Adrenal gland (tissue), 12 donors: ENCODE results near the gene RFPL3. TPM values are rescaled to one million over a fixed set of nuclear protein-coding genes. Genes with fewer than 3 reads are reported as not detected.
A peak's percentile ranks its signal among the peaks of the same experiment; 100 is the strongest.

Source experiments
- DNase-seq, 7 donors: peaks; one replicate each; pipeline ENCODE4 v3.0.0-alpha.2; 2019 to 2020
- H3K27ac ChIP-seq, 5 donors: fragments of 200-600 bp; sonication (generic) in 4 of 5; 1 replicate in 3 of 5; 2 replicates in 2 of 5; pipeline versions ENCODE4 v1.5.1 to v1.8.0; 2016 to 2020; ENCODE audit warnings: mild to moderate bottlenecking in 1 of 5
- H3K27me3 ChIP-seq: fragments of 200-600 bp; 2 replicates; pipeline ENCODE4 v1.8.0; 2021
- H3K36me3 ChIP-seq, 2 donors: fragments of 200-600 bp; replicated peaks in 1 of 2; 1 replicate in 1 of 2; 2 replicates in 1 of 2; pipeline versions ENCODE4 v1.5.1 to v1.8.0; 2018 to 2022
- H3K4me1 ChIP-seq, 2 donors: fragments of 200-600 bp; replicated peaks in 1 of 2; 1 replicate in 1 of 2; 2 replicates in 1 of 2; pipeline versions ENCODE4 v1.5.1 to v1.8.0; 2018 to 2021
- H3K4me3 ChIP-seq, 4 donors: fragments of 200-600 bp; sonication (generic) in 3 of 4; one replicate each; pipeline ENCODE4 v1.5.1; 2016 to 2018
- H3K9me3 ChIP-seq, 3 donors: fragments of 200-600 bp; sonication (generic) in 1 of 3; replicated peaks in 1 of 3; 1 replicate in 2 of 3; 2 replicates in 1 of 3; pipeline versions ENCODE4 v1.5.1 to v1.8.0; 2016 to 2021
- POLR2A ChIP-seq, 2 donors: fragments of 450-650 bp; IDR thresholded peaks; one replicate each; pipeline ENCODE4 v1.6.1; 2017; ENCODE audit warnings: antibody characterized with exemption in 2 of 2, mild to moderate bottlenecking in 2 of 2, moderate library complexity in 1 of 2
- WGBS, 4 donors: extraction: QIAGEN DNeasy Blood & Tissue Kit in 2 of 4; methylation state at CpG; one replicate each; pipeline versions ENCODE4 v1.1.5 to v1.1.7; 2013 to 2017; 5-methylcytosine and 5-hydroxymethylcytosine counted together
- intact Hi-C, 2 donors: fragments of 100-400 bp; cut with DNase I; formaldehyde crosslinking; loops; one replicate each; pipeline versions ENCODE4 v1.14.1 to v1.15.0; 2022 to 2023
- polyA plus RNA-seq, 3 donors: library from polyadenylated mRNA; stranded (reverse); fragments of 200-250 nt in 2 of 3; fragments of 350-450 nt in 1 of 3; fragmentation: Illumina TruSeq in 1 of 3; extraction: RNeasy Lipid Tissue Mini Kit (QIAGEN cat#74804) in 1 of 3; gene quantifications; one replicate each; pipeline ENCODE4 v1.2.3, GENCODE V29; 2013 to 2014
- total RNA-seq, 9 donors: library from RNA; depleted of rRNA in 4 of 9; stranded (reverse); fragments of >200 nt in 4 of 9; fragments of 120-200 nt in 1 of 9; fragmentation: NEBNext Ultra II Directional in 1 of 9; extraction: Animal tissue kit (Norgen Biotek cat#: 25700) in 1 of 9; gene quantifications; one replicate each; pipeline versions ENCODE4 v1.1.0 to v1.2.4, GENCODE V29; 2013 to 2023
- TF ChIP-seq, protein P1 (sequence below), 6 experiments: fragments of 450-650 bp in 4 of 6; fragments of 200-600 bp in 2 of 6; sonication (generic) in 1 of 6; IDR thresholded peaks; 1 replicate in 5 of 6; 2 replicates in 1 of 6; pipeline versions ENCODE4 v1.5.1 to v1.8.0; 2016 to 2021; ENCODE audit warnings: antibody characterized with exemption in 6 of 6, mild to moderate bottlenecking in 2 of 6, moderate library complexity in 1 of 6
- donor health status: healthy with polysubstance abuse.
- donor health status: Bipolar disorder and iron deficiency.
- donor health status: DM: yes; HTN: yes; CAD: no.
- donor health status: DM: no; HTN: no; CAD: no.
- donor health status: DM: no; HTN: no; CAD: no.
- donor health status: DM: yes; HTN: yes; CAD: no.

Gene RFPL3
- total and polyA plus RNA-seq, 12 donors, result not detected

DNA sequence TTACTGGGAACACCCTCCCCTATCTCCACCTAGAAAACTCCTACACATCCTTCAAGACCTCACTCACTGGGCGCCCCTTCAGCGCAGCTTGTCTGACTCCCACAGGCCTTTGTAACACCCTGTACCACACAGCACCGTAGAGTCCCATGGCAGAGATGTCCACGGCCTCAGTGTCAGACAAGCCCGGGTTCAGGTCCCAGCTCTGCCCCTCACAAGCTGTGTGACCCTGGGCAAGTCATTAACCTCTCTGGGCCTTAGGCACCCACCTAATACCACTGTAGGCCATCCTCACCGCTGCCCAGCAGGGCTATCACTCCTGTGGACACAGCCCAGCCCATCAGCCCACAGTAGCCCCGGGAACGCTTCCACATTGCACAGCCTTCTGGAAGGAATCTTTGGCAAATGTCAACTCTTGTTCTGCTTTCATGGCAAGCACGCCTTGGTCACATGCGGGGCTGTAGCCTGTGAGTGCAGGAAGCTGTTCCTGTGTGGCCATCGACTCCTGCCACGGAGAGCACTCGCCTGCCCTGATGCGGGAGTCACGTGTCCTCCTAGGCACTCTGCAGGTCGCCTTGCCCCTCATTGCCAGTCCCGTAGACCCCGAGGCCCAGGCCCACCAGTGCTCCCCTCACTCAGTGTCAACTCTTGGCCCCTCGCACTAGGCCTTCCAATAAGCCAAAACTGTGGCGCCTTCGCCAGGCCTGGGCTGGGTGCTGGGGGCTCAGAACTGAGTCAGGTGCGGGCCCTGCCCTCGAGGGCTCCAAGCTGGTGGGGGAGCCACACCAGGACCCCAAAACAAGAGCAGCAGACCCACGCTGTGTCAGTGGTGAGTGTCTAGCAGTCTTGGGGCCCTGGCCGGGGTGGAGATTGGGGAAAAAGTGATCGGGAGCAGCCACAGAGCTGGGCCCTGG lies 32.9 kb upstream of the RFPL3 start:
- WGBS, 4 donors, result 83 to 91% (median 87%) methylated on average over 21 to 26 of the region's 26 CpGs
- no peak overlapping the region for H3K4me3 ChIP-seq
- TF ChIP-seq, protein P1, sequence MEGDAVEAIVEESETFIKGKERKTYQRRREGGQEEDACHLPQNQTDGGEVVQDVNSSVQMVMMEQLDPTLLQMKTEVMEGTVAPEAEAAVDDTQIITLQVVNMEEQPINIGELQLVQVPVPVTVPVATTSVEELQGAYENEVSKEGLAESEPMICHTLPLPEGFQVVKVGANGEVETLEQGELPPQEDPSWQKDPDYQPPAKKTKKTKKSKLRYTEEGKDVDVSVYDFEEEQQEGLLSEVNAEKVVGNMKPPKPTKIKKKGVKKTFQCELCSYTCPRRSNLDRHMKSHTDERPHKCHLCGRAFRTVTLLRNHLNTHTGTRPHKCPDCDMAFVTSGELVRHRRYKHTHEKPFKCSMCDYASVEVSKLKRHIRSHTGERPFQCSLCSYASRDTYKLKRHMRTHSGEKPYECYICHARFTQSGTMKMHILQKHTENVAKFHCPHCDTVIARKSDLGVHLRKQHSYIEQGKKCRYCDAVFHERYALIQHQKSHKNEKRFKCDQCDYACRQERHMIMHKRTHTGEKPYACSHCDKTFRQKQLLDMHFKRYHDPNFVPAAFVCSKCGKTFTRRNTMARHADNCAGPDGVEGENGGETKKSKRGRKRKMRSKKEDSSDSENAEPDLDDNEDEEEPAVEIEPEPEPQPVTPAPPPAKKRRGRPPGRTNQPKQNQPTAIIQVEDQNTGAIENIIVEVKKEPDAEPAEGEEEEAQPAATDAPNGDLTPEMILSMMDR (IDR thresholded peaks at IDR 0.05), result no peak
- no peak for TF ChIP-seq POLR2A (IDR thresholded peaks at IDR 0.05)
- H3K9me3 ChIP-seq, result no peaks in the 10 kb centered on the region
- no peaks in the 10 kb centered on the region for H3K36me3 ChIP-seq
- no peaks in the 10 kb centered on the region for H3K27me3 ChIP-seq
- no peak overlapping the region for H3K27ac ChIP-seq
- DNase-seq, result peak in 1 of 7 donors; percentile 28
- H3K4me1 ChIP-seq, result no peaks in the 10 kb centered on the region
- intact Hi-C loops, result no loop called here

DNA sequence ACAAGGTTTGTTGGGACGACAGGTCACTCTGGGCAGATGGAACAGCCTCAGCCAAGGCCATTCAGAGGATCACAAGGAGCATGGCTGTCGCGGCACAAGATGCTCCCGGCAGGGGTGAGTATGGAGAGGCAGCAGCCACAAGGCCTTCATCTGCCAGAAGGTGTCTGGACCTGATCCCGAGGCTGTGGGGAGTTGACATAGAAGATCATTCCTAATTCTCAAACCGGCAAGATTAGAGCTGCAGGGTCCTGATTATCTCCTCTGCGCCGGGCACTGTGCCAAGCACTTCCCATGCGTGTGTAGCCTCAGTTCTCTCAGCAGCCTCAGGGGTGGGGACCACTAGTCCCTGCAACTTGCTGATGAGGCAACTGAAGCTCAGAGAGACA lies 32.3 kb upstream of the RFPL3 start:
- WGBS, 4 donors, result 55 to 73% (median 69%) methylated on average over 4 to 9 of the region's 9 CpGs
- intact Hi-C loops, result no loop called here
- no peak for TF ChIP-seq POLR2A (IDR thresholded peaks at IDR 0.05)
- TF ChIP-seq, protein P1 (IDR thresholded peaks at IDR 0.05), result no peak
- no peak overlapping the region for H3K4me3 ChIP-seq
- DNase-seq, result peak in 2 of 7 donors; percentile 33 to 51
- H3K27me3 ChIP-seq, result no peaks in the 10 kb centered on the region
- no peak overlapping the region for H3K27ac ChIP-seq
- no peaks in the 10 kb centered on the region for H3K36me3 ChIP-seq
- no peaks in the 10 kb centered on the region for H3K9me3 ChIP-seq
- no peaks in the 10 kb centered on the region for H3K4me1 ChIP-seq

DNA sequence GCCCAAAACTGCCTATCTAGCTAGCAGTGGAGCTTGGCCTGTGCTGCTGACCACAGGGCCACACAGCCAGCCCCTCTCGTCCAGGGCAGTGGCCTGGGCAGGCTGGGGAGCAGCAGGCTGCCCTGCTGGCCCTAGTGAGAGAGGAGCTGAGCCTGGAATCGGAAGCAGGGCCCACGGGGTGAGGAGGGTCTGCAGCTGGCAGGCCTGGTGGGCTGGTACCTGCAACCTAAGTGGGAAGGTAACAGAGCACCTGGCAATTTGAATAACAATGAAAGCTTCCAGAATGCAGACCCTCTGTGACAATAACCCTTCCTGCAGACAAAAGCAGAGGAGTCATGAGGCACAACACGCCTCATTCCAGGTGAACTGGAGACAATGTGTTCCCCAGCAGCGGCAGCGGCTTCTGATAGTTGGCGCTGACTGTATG lies 31.8 kb upstream of the RFPL3 start:
- no peak for TF ChIP-seq POLR2A (IDR thresholded peaks at IDR 0.05)
- TF ChIP-seq, protein P1 (IDR thresholded peaks at IDR 0.05), result no peak
- no peaks in the 10 kb centered on the region for H3K36me3 ChIP-seq
- intact Hi-C loops, result no loop called here
- no peaks in the 10 kb centered on the region for H3K27me3 ChIP-seq
- no peaks in the 10 kb centered on the region for H3K4me1 ChIP-seq
- no peak overlapping the region for H3K27ac ChIP-seq
- H3K4me3 ChIP-seq, result no peak overlapping the region
- WGBS, 4 donors, result 71 to 88% (median 82%) methylated on average over 4 to 7 of the region's 7 CpGs
- no peak for DNase-seq
- H3K9me3 ChIP-seq, result no peaks in the 10 kb centered on the region

DNA sequence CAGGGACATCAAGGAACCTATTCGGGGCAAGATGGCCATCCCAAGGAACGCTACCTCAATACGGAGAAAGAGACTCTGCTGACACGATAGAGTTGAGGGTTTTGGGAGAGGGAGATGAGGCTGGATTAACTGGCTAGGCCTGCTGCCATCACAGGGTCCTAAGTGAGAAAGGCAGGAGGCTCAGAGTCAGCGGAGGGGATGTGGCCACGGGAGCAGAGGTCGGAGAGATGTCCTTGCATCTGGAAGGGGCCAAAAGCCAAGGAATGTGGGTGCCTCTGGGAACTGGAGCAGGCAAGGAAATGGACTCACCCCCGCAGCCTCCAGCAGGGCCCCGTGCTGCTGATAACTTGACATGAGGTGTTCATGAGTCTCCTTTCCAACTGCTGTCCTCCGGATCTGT lies 31.0 kb upstream of the RFPL3 start:
- intact Hi-C loops, result no loop called here
- no peak for TF ChIP-seq POLR2A (IDR thresholded peaks at IDR 0.05)
- TF ChIP-seq, protein P1 (IDR thresholded peaks at IDR 0.05), result no peak
- Histone ChIP-seq H3K36me3 (no peaks in the 10 kb centered on the region), H3K4me3 (no peak overlapping the region), H3K9me3 (no peaks in the 10 kb centered on the region), H3K27me3 (peaks cover 4% of the 10 kb centered on the region), H3K27ac (no peak overlapping the region), H3K4me1 (no peaks in the 10 kb centered on the region)
- peak in 1 of 7 donors; percentile 28 for DNase-seq
- WGBS, 4 donors, result 84 to 94% (median 88%) methylated on average over 10 of the region's 10 CpGs
